ENCODE measurements around the gene KLF16. TPM values are rescaled to one million over a fixed set of nuclear protein-coding genes. Genes with fewer than 3 reads are reported as not detected.
A peak's percentile ranks its signal among the peaks of the same experiment; 100 is the strongest.
"Not testable (repeated sequence)": the region's sequence is repeated elsewhere in the genome, so short reads cannot be mapped to it uniquely, and the experiment has no call there.

The KLF16 gene
- total and polyA plus RNA-seq, 2 experiments from 2014 or later: 4.6 to 11.0 TPM

- Histone ChIP-seq H3F3A (ENCODE audit: insufficient read depth) (peaks cover 17% of the 10 kb centered on the region), H3K9ac (peak overlapping the region; percentile 96), H3K4me2 (ENCODE audit: unreplicated experiment) (peak overlapping the region; percentile 77), H3K4me1 (ENCODE audit: insufficient read depth) (peaks cover 18% of the 10 kb centered on the region), H3K4me3 (peak overlapping the region; percentile 91), H3K27ac (peak overlapping the region; percentile 96), H3K79me2 (ENCODE audit: insufficient read depth) (peaks cover 57% of the 10 kb centered on the region), H2AFZ (peak overlapping the region; percentile 61)
- H3K27me3 ChIP-seq (replicated peaks; ENCODE audit: insufficient read depth); H3K9me2 ChIP-seq (ENCODE audit: insufficient read depth); H3K36me3 ChIP-seq (ENCODE audit: low read depth); H4K20me1 ChIP-seq (ENCODE audit: insufficient read depth); in situ Hi-C loops (cut with MboI); DNase-seq; H3K9me3 ChIP-seq (ENCODE audit: low read depth): not testable (repeated sequence)
- 16 to 18% methylated on average over 37 to 40 of the region's 53 CpGs for WGBS, 2 experiments (ENCODE audit: low coverage in 1 of 2, low lambda C conversion rate in 2 of 2, missing lambda C conversion rate in 2 of 2)
Observed at GRCh38 chr19:1876496-1877279, 13.3 kb upstream of the KLF16 start.

GRCh38 chr19:1875646-1876495, 12.5 kb upstream of the KLF16 start:
- peak; percentile 98 for DNase-seq
- peak overlapping the region; percentile 96 for H3K27ac ChIP-seq
- TF ChIP-seq EZH2 (IDR thresholded peaks at IDR 0.05; ENCODE audit: insufficient read depth, poor library complexity, severe bottlenecking) (no peak), EZH2phosphoT487 (IDR thresholded peaks at IDR 0.05; ENCODE audit: insufficient read depth, low read depth) (no peak)
- H3K9ac ChIP-seq: peak overlapping the region; percentile 96
- peak overlapping the region; percentile 61 for H2AFZ ChIP-seq
- H3K4me3 ChIP-seq: peak overlapping the region; percentile 91
- in situ Hi-C loops (cut with MboI): no loop called here
- no peaks in the 10 kb centered on the region for H3K36me3 ChIP-seq (ENCODE audit: low read depth)
- 1% methylated on average over 62 to 78 of the region's 87 CpGs for WGBS, 2 experiments (ENCODE audit: low coverage in 1 of 2, low lambda C conversion rate in 2 of 2, missing lambda C conversion rate in 2 of 2)
- H3K4me2 ChIP-seq (ENCODE audit: unreplicated experiment): peak overlapping the region; percentile 97
- H3K79me2 ChIP-seq (ENCODE audit: insufficient read depth): peaks cover 60% of the 10 kb centered on the region
- no peaks in the 10 kb centered on the region for H3K9me2 ChIP-seq (ENCODE audit: insufficient read depth)
- no peaks in the 10 kb centered on the region for H3K27me3 ChIP-seq (replicated peaks; ENCODE audit: insufficient read depth)
- H4K20me1 ChIP-seq (ENCODE audit: insufficient read depth): no peaks in the 10 kb centered on the region
- H3F3A ChIP-seq (ENCODE audit: insufficient read depth): peaks cover 17% of the 10 kb centered on the region
- H3K4me1 ChIP-seq (ENCODE audit: insufficient read depth): peaks cover 18% of the 10 kb centered on the region
- no peaks in the 10 kb centered on the region for H3K9me3 ChIP-seq (ENCODE audit: low read depth)

- Histone ChIP-seq H3K9ac (peak overlapping the region; percentile 96), H3K27ac (peak overlapping the region; percentile 96), H3K4me3 (peak overlapping the region; percentile 91), H2AFZ (peak overlapping the region; percentile 31; the same call in 1 of the 2 replicates), H3K4me2 (ENCODE audit: unreplicated experiment) (peak overlapping the region; percentile 97), H3K4me1 (ENCODE audit: insufficient read depth) (peaks cover 18% of the 10 kb centered on the region), H3K79me2 (ENCODE audit: insufficient read depth) (peaks cover 60% of the 10 kb centered on the region), H3F3A (ENCODE audit: insufficient read depth) (peaks cover 17% of the 10 kb centered on the region)
- H3K27me3 ChIP-seq (replicated peaks; ENCODE audit: insufficient read depth); DNase-seq; H3K36me3 ChIP-seq (ENCODE audit: low read depth); H3K9me3 ChIP-seq (ENCODE audit: low read depth); H4K20me1 ChIP-seq (ENCODE audit: insufficient read depth); H3K9me2 ChIP-seq (ENCODE audit: insufficient read depth); in situ Hi-C loops (cut with MboI): not testable (repeated sequence)
- 6 to 8% methylated on average over 11 of the region's 11 CpGs for WGBS, 2 experiments (ENCODE audit: low coverage in 1 of 2, low lambda C conversion rate in 2 of 2, missing lambda C conversion rate in 2 of 2)
Observed at GRCh38 chr19:1875265-1875645, 11.9 kb upstream of the KLF16 start.

GRCh38 chr19:1874554-1875185, 11.3 kb upstream of the KLF16 start:
- Histone ChIP-seq H3K27ac (peak overlapping the region; percentile 96), H3K9me3 (ENCODE audit: low read depth) (no peaks in the 10 kb centered on the region), H3F3A (ENCODE audit: insufficient read depth) (peaks cover 17% of the 10 kb centered on the region), H2AFZ (peak overlapping the region; percentile 31; the same call in 1 of the 2 replicates), H3K4me2 (ENCODE audit: unreplicated experiment) (peak overlapping the region; percentile 97), H3K4me1 (ENCODE audit: insufficient read depth) (peaks cover 18% of the 10 kb centered on the region), H4K20me1 (ENCODE audit: insufficient read depth) (no peaks in the 10 kb centered on the region), H3K9me2 (ENCODE audit: insufficient read depth) (no peaks in the 10 kb centered on the region), H3K9ac (peak overlapping the region; percentile 96), H3K27me3 (replicated peaks; ENCODE audit: insufficient read depth) (no peaks in the 10 kb centered on the region), H3K79me2 (ENCODE audit: insufficient read depth) (peaks cover 62% of the 10 kb centered on the region), H3K36me3 (ENCODE audit: low read depth) (no peaks in the 10 kb centered on the region), H3K4me3 (peak overlapping the region; percentile 91)
- WGBS, 2 experiments (ENCODE audit: low coverage in 1 of 2, low lambda C conversion rate in 2 of 2, missing lambda C conversion rate in 2 of 2): 8% methylated on average over 16 of the region's 16 CpGs
- in situ Hi-C loops (cut with MboI): no loop called here
- peak; percentile 62 for DNase-seq
- TF ChIP-seq EZH2 (IDR thresholded peaks at IDR 0.05; ENCODE audit: insufficient read depth, poor library complexity, severe bottlenecking) (no peak), EZH2phosphoT487 (IDR thresholded peaks at IDR 0.05; ENCODE audit: insufficient read depth, low read depth) (no peak)

Data from GM23248 (cell line).